GM21447 (cell line): ENCODE measurements around the gene ADGRG1.

Source experiments
- ATAC-seq: cut with Tn5 transposase; IDR thresholded peaks from one replicate; pipeline ENCODE4 v1.9.1; 2021; ENCODE audit not compliant: unreplicated experiment

Gene ADGRG1

DNA sequence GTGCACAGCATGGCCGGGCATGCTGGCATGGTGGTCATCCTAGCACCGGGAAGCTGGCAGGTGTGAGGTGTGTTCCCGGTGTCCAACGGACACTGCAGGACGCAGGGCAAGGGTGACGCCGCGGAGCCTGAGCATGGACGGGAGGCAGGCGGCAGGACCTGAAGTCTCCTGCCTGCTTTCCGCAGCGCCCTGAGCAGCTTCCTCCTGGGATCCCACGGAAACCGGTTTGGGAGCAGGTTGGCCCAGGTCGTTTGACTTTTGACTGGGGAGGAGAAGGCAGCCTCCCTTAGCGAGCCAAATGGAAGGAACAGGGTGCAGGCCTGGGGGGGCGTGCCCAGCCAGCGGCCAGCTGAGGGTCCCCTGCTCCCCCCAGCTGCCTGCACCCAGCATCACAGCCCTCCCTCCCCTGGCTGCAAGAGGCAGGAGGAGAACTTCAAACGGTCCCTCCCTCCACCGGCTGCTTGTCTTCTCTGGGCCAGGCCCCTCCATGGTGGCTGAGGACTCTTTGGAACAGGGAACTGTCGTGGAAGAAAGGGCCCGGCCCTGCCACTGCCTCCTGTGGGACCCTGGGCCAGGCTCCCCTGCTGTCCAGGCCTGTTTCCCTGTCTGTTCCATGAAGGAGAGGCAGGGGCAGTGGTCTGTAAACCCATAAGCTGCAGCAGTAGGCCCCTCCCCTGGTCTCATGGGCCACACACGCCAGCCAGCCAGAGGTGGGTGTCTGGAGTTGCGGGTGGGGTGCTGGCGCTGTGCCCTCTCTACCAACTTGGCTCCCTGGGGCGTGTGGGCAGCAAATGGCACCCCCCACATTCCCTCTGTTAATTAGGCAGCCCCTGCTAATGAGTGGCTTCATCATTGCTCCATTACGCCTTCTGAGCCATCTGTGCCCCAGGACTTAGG is 7.8 kb upstream of the ADGRG1 start:
- ATAC-seq = no peak

DNA sequence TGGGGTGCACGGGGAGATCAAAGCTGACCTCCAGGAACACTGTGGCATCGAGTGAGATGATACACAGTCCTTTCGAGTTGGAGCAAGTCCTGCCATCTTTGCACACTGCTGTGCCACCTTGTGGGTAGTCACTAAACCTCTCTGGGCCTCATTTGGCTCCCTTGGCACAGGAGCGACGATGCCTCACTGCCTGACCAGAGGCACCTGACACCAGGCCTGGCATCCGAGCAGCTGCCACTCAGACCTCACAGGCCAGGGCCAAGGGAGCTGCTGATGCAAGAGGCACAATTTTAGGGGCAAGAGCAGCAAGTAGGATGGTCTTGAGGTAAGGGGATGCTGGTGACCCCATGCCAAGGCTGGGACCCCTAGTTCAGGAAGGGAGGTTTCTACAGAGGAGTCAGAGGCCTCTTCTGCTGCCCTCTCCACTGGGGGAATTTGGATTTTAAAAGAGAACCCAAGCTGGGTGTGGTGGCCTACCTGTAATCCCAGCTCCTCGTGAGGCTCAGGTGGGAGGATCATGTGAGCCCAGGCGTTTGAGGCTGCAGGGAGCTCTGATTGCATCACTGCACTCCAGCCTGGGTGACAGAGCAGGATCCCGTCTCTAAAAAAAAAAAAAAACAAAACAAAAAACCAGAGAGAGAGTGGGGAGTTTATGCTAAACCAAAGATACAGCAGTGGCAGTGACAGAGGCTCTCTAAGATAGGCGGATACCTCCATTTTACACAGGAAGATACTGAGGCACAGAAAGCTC is 6.7 kb upstream of the ADGRG1 start:
- no peak for ATAC-seq

GRCh38 chr16:57622361-57623250 is 5.8 kb upstream of the ADGRG1 start:
- ATAC-seq = no peak

GRCh38 chr16:57623251-57624043 is 5.0 kb upstream of the ADGRG1 start:
- ATAC-seq = no peak

GRCh38 chr16:57624044-57624688 is 4.3 kb upstream of the ADGRG1 start:
- no peak for ATAC-seq

GRCh38 chr16:57624806-57625500 is 3.5 kb upstream of the ADGRG1 start:
- ATAC-seq = no peak

GRCh38 chr16:57626420-57627170 is 1.8 kb upstream of the ADGRG1 start:
- no peak for ATAC-seq

GRCh38 chr16:57627184-57627871 is 1.1 kb upstream of the ADGRG1 start:
- no peak for ATAC-seq

DNA sequence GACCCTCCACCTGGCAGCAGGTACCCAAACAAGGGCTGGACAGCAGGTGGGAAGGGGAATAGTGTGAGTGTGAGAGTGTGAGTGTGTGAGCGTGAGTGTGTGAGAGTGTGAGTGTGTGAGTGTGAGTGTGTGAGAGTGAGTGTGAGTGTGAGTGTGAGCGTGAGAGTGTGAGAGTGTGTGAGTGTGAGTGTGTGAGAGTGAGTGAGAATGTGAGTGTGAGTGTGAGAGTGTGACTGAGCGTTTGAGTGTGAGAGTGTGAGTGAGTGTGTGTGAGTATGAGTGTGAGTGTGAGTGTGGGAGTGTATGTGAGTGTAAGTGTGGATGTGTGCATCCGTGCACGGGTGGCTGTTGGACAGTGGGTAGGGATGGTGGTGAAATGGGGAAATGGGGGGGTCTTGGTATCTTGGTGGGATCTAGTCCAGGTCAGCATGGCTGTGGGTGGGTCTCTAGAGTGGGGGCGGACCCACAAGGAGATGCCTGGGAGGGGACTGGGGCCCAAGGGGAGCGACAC is 408 bp downstream of the ADGRG1 start:
- no peak for ATAC-seq

DNA sequence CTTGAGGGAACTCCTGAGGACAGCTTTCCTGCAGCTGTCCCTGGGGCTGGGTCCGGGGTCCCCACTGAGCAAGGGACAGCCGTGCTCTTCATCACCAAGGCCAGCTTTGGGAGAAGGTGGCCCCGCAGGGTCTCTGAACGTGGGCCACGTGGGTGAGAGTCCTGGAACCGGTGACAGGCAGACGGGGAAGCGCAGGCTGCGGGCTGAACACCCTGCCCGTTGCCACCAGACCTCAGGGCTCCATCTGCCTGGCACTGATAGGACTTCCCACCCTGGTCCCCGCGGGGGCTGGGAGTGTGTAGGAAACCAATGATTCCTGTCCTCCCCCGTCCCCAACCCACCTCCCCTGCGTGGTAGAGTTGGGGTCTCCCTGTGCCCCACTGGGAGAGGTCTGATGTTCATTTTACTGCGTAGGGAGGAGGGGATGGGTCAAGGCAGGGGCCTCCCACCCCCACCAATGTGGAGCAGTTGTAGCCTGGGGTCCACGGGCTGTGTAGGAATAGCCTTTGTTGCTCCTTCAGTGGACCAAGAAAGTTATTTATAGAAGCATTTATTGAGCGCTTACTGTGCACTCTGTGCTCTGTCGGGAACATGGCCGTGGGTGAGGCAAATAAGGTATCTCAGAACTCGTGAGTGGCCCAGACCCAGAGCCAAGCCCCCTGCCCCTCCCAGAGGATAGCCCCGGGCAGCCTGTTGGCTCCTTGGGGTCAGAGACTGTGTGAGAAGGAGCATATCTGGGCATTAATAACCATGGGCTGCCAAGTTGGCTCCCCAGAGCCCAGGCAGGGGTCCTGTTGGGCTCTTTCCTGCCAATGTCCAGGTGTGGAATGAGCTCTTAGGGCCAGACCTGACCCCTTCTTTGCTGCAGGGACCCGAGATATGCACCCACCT is 1.3 kb downstream of the ADGRG1 start:
- no peak for ATAC-seq

GRCh38 chr16:57630407-57630797 is 2.0 kb downstream of the ADGRG1 start:
- no peak for ATAC-seq

DNA sequence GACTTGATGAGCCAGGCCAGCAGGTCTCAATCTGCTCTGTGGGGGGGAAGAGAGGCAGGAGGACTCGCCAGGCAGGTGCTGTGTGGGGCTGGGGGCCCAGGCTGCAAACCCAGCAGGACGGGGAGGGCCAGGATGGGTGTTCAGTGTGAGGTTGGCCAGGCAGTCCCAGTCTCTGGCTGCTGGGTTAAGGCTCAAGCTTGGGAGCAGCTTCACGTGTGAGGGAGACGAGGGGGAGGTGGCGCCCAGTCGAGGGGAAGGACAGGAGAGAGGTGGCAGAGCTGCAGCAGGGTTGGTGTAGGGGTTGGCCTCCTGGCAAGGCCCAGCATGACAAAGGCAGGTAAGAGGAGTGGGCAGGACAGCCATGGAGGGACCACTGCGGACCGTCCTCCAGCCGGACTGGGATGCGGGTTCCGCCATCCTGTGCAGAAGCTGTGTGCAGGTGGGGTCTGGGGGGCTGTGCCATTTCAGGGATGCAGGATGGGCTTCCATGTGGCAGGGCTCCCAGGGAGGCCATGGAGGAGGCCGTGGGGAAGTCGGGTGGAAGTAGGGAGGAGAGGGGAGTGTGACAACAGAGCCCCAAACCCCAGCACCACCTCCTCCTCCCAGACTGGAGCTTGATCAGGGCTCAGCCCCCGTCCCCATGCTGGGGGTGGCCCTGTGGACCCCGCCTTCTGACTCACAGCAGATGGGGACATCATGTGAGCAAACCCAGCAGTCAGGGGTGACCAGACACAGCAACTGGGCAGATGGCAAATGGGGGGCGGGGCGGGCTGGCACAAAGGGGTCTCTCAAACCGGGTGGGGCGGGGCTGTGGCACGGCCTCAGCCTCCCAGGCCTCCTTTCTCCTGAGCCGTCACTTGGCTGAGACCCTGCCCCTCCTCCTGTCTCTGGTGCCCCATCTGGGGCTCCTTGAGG is 2.8 kb downstream of the ADGRG1 start:
- no peak for ATAC-seq

DNA sequence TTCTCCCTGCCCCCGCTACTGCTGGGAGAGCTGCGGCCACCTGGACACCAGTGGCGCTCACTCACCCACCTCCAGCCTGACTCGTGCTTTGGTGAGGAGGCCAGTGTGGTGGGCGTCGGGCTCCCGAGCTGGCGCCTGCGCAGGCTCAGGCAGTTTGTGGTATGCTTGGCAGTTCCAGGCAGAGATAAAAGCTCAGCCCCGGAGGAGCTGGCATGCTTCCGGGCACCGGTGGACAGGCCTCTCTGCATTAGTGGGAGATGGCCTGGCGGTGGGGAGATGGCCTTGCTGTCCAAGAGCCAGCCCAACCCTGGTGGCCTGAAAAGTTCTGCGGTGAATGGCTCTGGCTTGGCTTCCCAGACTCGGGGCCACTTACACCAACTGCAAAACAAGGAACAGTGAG is 4.1 kb downstream of the ADGRG1 start:
- ATAC-seq = no peak

DNA sequence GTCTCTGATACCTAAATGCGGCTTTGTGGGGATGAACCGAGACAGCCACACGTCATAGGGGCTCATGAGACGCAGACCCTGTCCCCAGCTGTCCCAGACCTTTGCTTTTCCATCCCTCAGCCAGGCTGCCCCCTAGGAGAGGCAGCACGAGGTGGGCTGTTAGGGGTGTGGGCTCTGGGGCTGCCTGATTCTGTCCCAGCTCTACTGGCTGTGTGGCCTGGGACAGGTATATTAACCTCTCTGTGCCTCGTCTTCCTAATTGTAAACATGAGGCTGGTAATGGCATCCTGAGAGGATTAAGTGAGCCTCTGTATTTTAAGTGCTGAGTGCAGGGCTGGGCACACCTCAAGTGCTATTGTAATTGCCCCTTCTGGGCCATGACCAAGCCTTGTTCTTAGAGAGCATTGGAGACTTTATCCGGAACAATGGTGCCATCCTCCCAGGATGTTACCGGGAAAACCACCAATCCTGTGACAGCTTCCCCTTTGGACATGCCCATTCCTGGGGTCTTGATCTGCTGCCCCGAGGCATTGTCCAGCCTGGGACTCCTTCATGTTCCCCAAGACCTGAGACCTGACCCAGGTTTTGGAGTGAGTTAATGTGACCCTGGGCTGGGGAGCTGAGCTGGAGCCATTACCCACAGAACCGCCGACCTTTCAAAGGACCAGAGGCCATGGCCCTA is 5.1 kb downstream of the ADGRG1 start:
- no peak for ATAC-seq

- no peak for ATAC-seq
Measured at GRCh38 chr16:57634171-57634570, 5.7 kb downstream of the ADGRG1 start.
